MG63 (cell line): ENCODE data around the gene NT5DC2. TPM values are rescaled to one million over a fixed set of nuclear protein-coding genes. Genes with fewer than 3 reads are reported as not detected.
A peak's percentile ranks its signal among the peaks of the same experiment; 100 is the strongest.
"Not testable (repeated sequence)": the region's sequence is repeated elsewhere in the genome, so short reads cannot be mapped to it uniquely, and the experiment has no call there.

ENCODE experiments used
- DNase-seq: peaks from one replicate; pipeline ENCODE4 v3.0.0-alpha.2; 2020
- H3K27me3 ChIP-seq: fragments of 250-450 bp; sonication (Bioruptor Pico); 2 replicates; pipeline ENCODE4 v1.5.1; 2020; ENCODE audit warnings: mild to moderate bottlenecking, moderate library complexity
- H3K36me3 ChIP-seq: fragments of 250-450 bp; sonication (Bioruptor Pico); 2 replicates; pipeline ENCODE4 v1.5.1; 2020; ENCODE audit warnings: mild to moderate bottlenecking, moderate library complexity
- H3K4me3 ChIP-seq: fragments of 250-450 bp; sonication (Bioruptor Pico); 2 replicates; pipeline ENCODE4 v1.5.1; 2020; ENCODE audit warnings: mild to moderate bottlenecking, moderate library complexity
- H3K9me3 ChIP-seq: fragments of 250-450 bp; sonication (Bioruptor Pico); 2 replicates; pipeline ENCODE4 v1.5.1; 2020; ENCODE audit warnings: mild to moderate bottlenecking, moderate library complexity
- total RNA-seq: library from RNA; depleted of rRNA; stranded (reverse); fragments of >200 nt; shearing (Covaris generic); gene quantifications from 2 replicates; pipeline ENCODE4 v1.2.3, GENCODE V29; 2014; ENCODE audit warnings: low replicate concordance

The NT5DC2 gene
- total RNA-seq, 1 experiment from 2014 or later, result 21.5 TPM

DNA sequence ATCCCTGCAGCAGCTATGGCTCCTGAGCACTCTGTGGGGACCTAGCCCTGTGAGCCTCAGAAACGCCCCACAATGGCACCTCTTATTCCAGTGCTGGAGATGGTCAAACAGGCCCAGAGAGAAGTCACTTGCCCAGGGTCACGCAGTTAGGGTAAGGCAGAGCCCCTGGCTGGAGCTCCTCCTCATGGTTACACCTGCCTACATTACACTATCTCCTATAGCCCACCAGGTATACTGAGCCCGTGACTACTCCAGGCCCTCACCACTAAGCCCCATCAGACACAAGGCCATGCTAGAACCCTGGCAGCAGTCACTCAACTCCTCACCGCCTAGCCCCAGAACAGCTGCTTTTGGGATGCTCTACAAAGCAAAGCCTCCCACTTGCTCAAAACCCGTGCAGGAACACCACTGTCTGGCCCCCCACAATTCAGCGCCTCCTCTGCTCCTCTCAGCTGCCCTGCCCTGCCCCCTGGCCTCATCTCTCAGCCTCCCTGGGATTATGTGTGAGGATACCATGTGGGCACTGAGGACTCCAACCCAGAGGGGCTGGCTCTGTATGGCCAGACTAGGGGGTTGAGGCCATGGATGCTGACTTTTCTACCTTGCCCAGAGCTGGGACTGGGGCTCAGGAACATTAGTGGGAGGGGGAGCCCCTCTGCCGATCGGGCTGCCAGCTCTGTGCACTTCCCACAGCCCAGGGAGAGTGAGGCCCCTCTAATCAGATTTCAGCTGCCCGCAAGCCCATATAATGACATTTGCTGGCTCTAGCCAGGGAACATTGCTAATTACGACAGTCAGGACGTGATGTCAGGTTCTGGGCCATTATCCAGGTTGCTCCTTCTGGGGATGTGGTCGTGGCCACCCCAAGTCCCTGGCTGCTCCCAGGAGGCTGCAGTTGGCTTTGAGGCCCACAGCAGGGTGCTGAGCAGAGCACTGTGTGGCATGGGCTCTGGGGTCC is 4.0 kb downstream of the NT5DC2 start:
- Histone ChIP-seq H3K27me3 (no peaks in the 10 kb centered on the region), H3K4me3 (no peak overlapping the region), H3K9me3 (no peaks in the 10 kb centered on the region), H3K36me3 (peaks cover 8% of the 10 kb centered on the region)
- DNase-seq, result no peak

- no peaks in the 10 kb centered on the region for H3K27me3 ChIP-seq
- H3K36me3 ChIP-seq, result peaks cover 8% of the 10 kb centered on the region
- no peaks in the 10 kb centered on the region for H3K9me3 ChIP-seq
- H3K4me3 ChIP-seq, result no peak overlapping the region
- DNase-seq, result no peak
Measured at GRCh38 chr3:52528586-52529375, 4.9 kb downstream of the NT5DC2 start.

- DNase-seq, result no peak
- no peak overlapping the region for H3K4me3 ChIP-seq
Measured at GRCh38 chr3:52527732-52528585, 5.7 kb downstream of the NT5DC2 start.

GRCh38 chr3:52527039-52527731 is 6.5 kb downstream of the NT5DC2 start:
- peak; percentile 52 for DNase-seq
- Histone ChIP-seq H3K9me3 (no peaks in the 10 kb centered on the region), H3K36me3 (peaks cover 8% of the 10 kb centered on the region), H3K4me3 (no peak overlapping the region), H3K27me3 (no peaks in the 10 kb centered on the region)

More at GRCh38 chr3:52527732-52528585, 5.7 kb downstream of the NT5DC2 start:
- Histone ChIP-seq H3K9me3 (no peaks in the 10 kb centered on the region), H3K27me3 (no peaks in the 10 kb centered on the region), H3K36me3 (peaks cover 8% of the 10 kb centered on the region)

GRCh38 chr3:52526671-52527038 is 7.0 kb downstream of the NT5DC2 start:
- H3K27me3 ChIP-seq, H3K36me3 ChIP-seq, H3K4me3 ChIP-seq, H3K9me3 ChIP-seq, DNase-seq: not testable (repeated sequence)

DNA sequence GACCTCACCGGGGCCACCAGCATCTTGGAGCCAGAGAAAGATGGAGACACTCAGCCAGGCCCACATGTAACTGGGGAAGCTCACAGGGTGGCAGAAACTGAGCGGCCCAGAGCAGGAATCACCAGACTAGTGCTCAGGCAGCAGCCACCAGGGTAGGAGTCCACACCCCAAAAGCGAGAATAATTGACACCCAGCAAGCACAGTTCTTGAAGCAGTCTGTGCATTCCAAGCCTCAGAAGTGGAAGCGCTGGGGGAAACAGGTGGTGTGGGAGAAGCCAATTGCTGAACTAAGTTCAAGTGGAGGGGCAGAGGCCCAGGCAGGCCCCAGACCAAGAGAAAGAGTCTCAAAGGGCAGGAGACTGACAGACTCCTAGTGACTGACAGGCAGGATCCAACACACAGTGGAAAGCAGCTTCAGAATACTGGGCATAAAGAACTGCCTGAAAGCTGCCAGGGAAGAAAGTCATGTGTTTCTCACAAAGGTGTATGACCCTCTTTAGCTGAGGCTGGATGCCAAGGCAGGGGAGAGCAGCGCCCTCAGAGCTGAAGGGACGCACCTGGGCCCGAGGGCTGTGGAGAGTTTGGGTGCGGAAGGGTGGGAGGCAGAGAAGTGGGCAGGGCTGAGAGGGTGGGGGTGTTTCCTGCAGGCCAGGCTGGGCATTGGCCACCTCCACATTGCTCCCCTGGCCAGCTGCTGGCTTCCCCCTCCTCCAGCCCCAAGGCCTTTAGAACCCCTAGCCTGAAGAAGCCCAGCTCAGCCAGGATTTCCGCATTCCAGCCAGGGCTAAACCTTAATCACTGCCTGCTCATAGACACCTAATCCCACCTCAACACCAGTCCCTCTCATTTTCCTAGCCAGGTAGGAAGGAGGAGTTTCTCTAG is 7.7 kb downstream of the NT5DC2 start:
- H3K27me3 ChIP-seq, result no peaks in the 10 kb centered on the region
- peaks cover 8% of the 10 kb centered on the region for H3K36me3 ChIP-seq
- no peak overlapping the region for H3K4me3 ChIP-seq
- H3K9me3 ChIP-seq, result no peaks in the 10 kb centered on the region
- DNase-seq, result no peak

DNA sequence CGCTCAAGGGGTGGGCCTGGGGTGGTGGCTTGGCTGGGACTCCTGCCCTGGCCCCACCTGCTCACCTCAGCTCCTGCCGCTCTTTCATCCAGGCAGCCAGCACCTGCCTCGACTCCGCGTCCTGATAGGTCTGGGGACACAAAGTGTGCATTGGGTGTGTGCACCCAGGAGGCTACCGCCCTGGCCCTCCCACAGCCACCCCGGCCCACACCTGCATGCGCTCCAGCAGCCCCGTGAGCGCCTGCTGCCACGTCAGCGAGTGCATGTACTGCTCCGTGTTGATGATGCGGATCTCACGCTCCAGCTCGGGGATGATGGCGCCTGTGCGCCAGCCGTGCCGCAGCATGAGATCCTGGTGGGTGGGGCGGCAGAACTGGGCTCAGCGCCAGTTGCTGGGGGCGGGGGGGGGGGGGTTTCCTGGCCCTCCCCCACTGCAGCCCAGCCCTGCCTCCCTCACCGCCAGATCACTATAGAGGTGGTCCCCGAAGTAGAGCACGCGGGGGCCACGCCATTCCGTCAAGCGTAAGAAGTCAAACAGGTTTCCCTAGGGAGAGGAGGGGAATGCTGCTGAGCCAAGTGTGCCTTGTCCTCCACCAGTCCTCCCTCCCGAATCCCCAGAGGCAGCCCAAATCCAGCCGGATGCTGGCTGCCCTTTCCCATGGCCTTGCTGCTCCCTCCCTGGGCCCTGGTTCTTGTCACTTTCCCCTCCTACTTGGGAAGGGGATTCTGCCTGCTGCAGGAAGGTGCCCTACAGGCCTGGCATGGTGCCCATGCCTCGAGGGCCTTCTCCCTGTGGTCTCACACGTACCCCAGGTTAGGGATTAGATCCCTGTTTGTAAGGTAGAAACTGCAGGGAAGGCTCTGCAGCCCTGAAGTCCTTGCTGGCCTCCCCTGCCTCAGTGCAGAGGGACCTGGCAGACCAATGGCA is 8.6 kb downstream of the NT5DC2 start:
- no peaks in the 10 kb centered on the region for H3K9me3 ChIP-seq
- peaks cover 8% of the 10 kb centered on the region for H3K36me3 ChIP-seq
- no peak overlapping the region for H3K4me3 ChIP-seq
- no peaks in the 10 kb centered on the region for H3K27me3 ChIP-seq
- DNase-seq, result no peak

GRCh38 chr3:52524258-52524751 is 9.4 kb downstream of the NT5DC2 start:
- Histone ChIP-seq H3K27me3 (no peaks in the 10 kb centered on the region), H3K36me3 (peaks cover 8% of the 10 kb centered on the region), H3K9me3 (no peaks in the 10 kb centered on the region), H3K4me3 (no peak overlapping the region)
- DNase-seq, result no peak

DNA sequence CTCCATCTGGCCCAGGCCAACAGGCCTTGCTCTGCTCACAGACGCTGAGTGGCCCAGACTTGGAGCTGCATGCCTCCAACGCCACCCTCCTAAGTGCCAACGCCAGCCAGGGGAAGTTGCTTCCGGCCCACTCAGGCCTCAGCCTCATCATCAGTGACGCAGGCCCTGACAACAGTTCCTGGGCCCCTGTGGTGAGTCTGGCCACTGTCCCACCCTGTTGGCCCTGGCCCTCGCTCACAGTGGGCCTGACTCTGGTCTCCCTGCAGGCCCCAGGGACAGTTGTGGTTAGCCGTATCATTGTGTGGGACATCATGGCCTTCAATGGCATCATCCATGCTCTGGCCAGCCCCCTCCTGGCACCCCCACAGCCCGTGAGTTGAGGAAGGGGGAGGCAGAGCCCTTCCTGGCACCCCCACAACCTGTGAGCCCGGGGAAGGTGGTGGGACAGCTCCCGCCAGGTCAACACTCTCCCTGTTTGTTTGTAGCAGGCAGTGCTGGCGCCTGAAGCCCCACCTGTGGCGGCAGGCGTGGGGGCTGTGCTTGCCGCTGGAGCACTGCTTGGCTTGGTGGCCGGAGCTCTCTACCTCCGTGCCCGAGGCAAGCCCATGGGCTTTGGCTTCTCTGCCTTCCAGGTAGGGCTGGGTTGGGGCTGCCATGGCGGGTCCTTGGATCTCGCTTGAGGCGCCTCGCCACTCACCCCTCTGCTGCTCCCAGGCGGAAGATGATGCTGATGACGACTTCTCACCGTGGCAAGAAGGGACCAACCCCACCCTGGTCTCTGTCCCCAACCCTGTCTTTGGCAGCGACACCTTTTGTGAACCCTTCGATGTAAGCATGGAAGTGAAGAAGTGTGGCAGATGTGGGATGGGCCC is 10.0 kb downstream of the NT5DC2 start:
- DNase-seq, result peak; percentile 46
- Histone ChIP-seq H3K36me3 (peaks cover 4% of the 10 kb centered on the region), H3K9me3 (no peaks in the 10 kb centered on the region), H3K4me3 (no peak overlapping the region), H3K27me3 (no peaks in the 10 kb centered on the region)

GRCh38 chr3:52522651-52523251 is 10.9 kb downstream of the NT5DC2 start:
- Histone ChIP-seq H3K36me3 (no peaks in the 10 kb centered on the region; the same call in 1 of the 2 replicates), H3K9me3 (no peaks in the 10 kb centered on the region), H3K4me3 (no peak overlapping the region), H3K27me3 (no peaks in the 10 kb centered on the region)
- no peak for DNase-seq

- Histone ChIP-seq H3K27me3 (no peaks in the 10 kb centered on the region), H3K36me3 (no peaks in the 10 kb centered on the region), H3K4me3 (no peak overlapping the region), H3K9me3 (no peaks in the 10 kb centered on the region)
- no peak for DNase-seq
Measured at GRCh38 chr3:52521881-52522650, 11.6 kb downstream of the NT5DC2 start.

- Histone ChIP-seq H3K27me3 (no peaks in the 10 kb centered on the region), H3K36me3 (no peaks in the 10 kb centered on the region), H3K4me3 (no peak overlapping the region), H3K9me3 (no peaks in the 10 kb centered on the region)
- no peak for DNase-seq
Measured at GRCh38 chr3:52521488-52521824, 12.2 kb downstream of the NT5DC2 start.
